Effector memory CD8-positive, alpha-beta T cell (primary cell): Measurements from ENCODE around the gene TXNL4A.

Source experiments
- ATAC-seq: fragments of 150-1000 bp; cut with Tn5 transposase; replicated peaks from 2 replicates; pipeline ENCODE4 v1.10.0; 2021; ENCODE audit warnings: mild to moderate bottlenecking, moderate library complexity
- DNase-seq, 3 experiments: peaks; one replicate each; pipeline ENCODE4 v3.0.0; 2021
- H3K27ac Mint-ChIP-seq, 2 donors: one replicate each; pipeline ENCODE4 v1.8.0; 2022; ENCODE audit warnings: mild to moderate bottlenecking in 2 of 2, mixed read lengths in 2 of 2, moderate library complexity in 2 of 2
- H3K27me3 Mint-ChIP-seq, 2 donors: one replicate each; pipeline ENCODE4 v1.8.0; 2022; ENCODE audit warnings: mixed read lengths in 2 of 2
- H3K36me3 Mint-ChIP-seq: one replicate; pipeline ENCODE4 v1.8.0; 2022; ENCODE audit warnings: mild to moderate bottlenecking, moderate library complexity, mixed read lengths; ENCODE audit not compliant: insufficient read depth
- H3K4me1 Mint-ChIP-seq, 2 donors: one replicate each; pipeline ENCODE4 v1.8.0; 2022; ENCODE audit warnings: low read depth in 2 of 2, mixed read lengths in 2 of 2
- H3K4me3 Mint-ChIP-seq, 2 donors: one replicate each; pipeline ENCODE4 v1.8.0; 2022; ENCODE audit warnings: mild to moderate bottlenecking in 2 of 2, mixed read lengths in 2 of 2, moderate library complexity in 2 of 2
- H3K9me3 Mint-ChIP-seq, 2 donors: one replicate each; pipeline ENCODE4 v1.8.0; 2022; ENCODE audit warnings: mixed read lengths in 2 of 2

TXNL4A gene

DNA sequence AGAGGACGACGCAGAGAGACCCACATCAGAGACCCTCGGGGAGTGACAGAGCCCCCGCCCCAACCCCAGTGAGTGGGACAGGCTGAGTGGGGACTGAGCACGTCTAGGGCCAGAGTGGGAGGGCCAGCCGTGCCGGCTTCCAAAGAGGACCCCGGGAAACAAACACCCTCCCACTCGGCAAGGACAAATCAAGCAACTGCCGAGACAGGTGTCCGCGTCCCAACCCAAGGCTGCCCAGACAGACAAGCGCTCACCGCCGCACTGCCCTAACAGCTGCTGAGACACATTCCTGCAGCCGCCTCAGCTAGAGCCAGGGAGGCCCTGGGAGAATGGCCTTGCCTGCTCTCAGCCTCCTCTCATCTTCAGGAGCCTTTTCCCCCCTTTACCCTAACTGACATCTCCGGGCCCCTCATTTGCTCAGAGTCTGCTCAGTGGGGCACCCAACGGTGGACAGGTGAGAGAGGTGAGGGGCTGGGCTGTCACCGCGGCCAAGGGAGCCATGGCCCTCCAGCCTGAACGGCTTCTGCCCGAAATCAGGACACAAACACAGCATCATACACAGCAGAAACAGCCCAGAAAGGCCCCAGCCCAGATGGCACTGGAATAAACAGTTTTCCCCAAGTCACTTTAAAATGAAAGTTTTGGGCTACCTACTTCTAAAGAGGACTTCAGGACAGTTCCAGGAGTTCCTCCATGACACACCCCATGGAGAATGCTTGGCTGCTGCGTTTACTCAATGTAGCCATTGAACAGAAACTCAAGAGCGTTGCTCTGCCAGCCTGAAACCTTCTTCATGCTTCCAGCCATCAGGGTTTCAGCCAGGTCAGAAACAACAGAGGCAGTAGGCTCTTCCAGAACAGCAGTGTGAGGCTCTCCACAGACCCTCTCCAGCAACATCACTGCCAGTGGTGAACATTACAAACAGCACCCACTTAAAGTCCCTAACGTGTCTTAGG lies 60.5 kb downstream of the TXNL4A start:
- peaks cover 7 to 24% of the 10 kb centered on the region in 2 donors for H3K9me3 Mint-ChIP-seq

DNA sequence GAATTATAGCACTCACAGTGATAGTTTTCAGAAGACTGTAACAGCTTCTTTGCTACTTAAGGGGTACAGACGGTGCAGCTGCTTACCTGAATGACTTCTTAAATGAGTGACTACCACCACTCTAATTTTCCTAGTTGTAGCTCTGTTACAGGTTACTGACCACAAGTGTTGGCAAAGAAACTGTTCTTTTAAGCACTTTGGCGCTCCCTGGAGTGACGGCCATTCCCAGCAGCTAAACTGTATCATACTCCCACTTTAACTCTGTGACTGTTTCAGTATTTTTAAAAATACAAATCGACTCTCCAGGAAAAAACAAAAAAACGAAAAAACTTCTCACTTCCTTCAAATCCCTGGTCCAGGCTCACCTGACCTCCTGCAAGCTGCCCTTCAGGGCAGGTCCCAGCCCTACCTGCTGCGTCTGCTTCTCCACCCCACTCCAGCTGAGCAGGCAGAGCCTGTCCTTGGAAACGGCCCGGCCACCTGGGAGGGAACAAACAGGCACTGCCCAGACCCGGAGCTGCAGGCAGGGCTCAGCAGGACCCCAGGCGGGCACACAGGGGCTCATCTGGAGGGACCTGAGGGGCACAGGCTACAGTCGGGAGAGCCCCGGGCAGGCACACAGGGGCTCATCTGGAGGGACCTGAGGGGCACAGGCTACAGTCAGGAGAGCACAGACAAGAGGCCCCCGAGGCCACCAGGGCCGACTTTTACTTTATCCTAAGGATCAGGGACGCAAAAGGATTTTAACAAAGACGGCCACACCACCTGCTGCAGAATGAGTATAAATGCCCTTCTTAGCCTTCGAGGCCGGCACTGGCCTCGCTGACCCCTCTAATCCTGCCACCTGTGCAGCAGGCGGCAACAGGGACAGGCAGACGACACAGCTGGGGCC lies 61.4 kb downstream of the TXNL4A start:
- Mint-ChIP-seq H3K27ac (no peak overlapping the region), H3K36me3 (peaks cover 54% of the 10 kb centered on the region), H3K9me3 (peaks cover 7 to 17% of the 10 kb centered on the region in 2 donors), H3K4me1 (peaks cover 7 to 8% of the 10 kb centered on the region in 2 donors), H3K4me3 (no peak overlapping the region), H3K27me3 (no peaks in the 10 kb centered on the region)
- no peak for ATAC-seq
- no peak for DNase-seq

More for the DNA sequence above, 60.5 kb downstream of the TXNL4A start:
- Mint-ChIP-seq H3K4me1 (peaks cover 7 to 8% of the 10 kb centered on the region in 2 donors), H3K27ac (no peak overlapping the region), H3K36me3 (peaks cover 45% of the 10 kb centered on the region), H3K4me3 (no peak overlapping the region), H3K27me3 (no peaks in the 10 kb centered on the region)
- ATAC-seq (no peak), DNase-seq (no peak)

DNA sequence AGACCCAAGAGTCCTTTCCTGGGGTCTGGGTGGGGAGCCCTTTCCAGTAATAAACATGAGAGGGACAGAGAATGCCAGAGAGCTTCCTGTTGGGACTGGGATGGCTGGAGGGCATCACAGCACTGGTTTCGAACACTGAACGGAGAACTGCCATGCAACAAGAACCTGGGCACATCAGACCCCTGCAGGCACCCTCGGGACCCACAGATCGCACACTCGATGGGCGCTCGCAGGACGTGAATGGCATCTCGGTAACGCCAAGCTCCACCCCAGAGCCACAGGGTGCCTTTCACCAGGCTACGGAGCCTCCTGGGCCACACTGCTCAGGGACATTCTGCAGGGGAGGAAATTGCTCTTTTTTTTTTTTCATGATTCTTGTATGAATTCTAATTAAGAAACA lies 62.1 kb downstream of the TXNL4A start:
- H3K36me3 Mint-ChIP-seq = peaks cover 59% of the 10 kb centered on the region
- H3K9me3 Mint-ChIP-seq = peaks cover 7 to 16% of the 10 kb centered on the region in 2 donors
- no peak for DNase-seq
- H3K4me3 Mint-ChIP-seq = no peak overlapping the region
- no peak for ATAC-seq
- H3K27me3 Mint-ChIP-seq = no peaks in the 10 kb centered on the region
- H3K27ac Mint-ChIP-seq = no peak overlapping the region
- peaks cover 7 to 8% of the 10 kb centered on the region in 2 donors for H3K4me1 Mint-ChIP-seq

DNA sequence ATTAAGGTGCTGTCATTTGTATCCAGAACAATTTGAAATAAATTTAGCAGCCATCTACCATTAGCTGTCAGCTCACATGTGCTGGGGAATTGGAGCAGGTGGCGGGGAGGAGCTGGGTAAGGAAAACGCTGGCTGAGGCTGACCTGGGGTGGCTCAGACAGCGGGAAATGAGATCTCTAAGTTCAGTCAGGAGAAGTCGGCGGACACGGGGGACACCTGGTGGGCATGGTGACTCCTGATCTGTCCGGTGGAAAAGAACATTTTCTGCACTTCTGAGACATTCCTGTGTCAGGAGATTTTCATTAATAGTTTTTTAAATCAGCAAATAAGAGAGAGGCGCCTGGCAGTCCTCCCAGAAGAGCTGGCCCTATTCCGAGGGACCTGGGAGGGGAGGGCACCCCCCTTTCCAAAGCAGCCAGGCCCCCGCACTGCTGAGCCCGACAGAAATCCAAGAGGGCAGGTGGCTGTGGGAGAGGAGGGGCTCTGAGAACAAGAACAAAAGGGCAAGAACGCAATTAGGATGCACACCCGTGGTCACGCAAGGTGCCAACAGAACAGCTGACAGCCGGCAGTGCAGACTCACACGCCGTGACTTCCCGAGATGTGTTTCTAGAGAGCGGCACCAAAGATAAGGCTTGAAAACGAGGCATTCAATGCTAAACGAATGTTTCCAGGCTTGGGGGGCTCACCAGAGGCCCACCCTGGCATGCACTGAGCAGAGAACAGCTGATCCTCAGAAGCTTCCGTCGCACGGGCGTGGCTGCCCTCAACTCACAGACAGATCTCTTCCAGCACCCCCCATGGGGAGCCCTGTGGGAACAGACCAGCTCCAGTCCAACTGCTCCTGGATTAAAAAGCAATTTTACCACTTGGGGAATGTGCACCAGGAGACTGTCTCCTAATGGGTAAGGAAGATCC lies 63.3 kb downstream of the TXNL4A start:
- ATAC-seq (no peak), DNase-seq (no peak)
- Mint-ChIP-seq H3K27ac (peak overlapping the region in 1 of 2 donors; percentile 69), H3K4me1 (peaks cover 7 to 8% of the 10 kb centered on the region in 2 donors), H3K4me3 (no peak overlapping the region), H3K9me3 (peaks cover 7 to 15% of the 10 kb centered on the region in 2 donors), H3K36me3 (peaks cover 56% of the 10 kb centered on the region), H3K27me3 (no peaks in the 10 kb centered on the region)

- no peaks in the 10 kb centered on the region for H3K27me3 Mint-ChIP-seq
- H3K36me3 Mint-ChIP-seq = peaks cover 51% of the 10 kb centered on the region
- no peak for DNase-seq
- peaks cover 7 to 8% of the 10 kb centered on the region in 2 donors for H3K4me1 Mint-ChIP-seq
- no peak for ATAC-seq
- no peak overlapping the region for H3K27ac Mint-ChIP-seq
- peaks cover 2 to 5% of the 10 kb centered on the region in 2 donors for H3K9me3 Mint-ChIP-seq
- H3K4me3 Mint-ChIP-seq = no peak overlapping the region
These were observed 64.3 kb downstream of the TXNL4A start for GRCh38 chr18:79923896-79924585.

- no peaks in the 10 kb centered on the region for H3K27me3 Mint-ChIP-seq
- no peak for DNase-seq
- H3K9me3 Mint-ChIP-seq = no peaks in the 10 kb centered on the region
- H3K4me3 Mint-ChIP-seq = no peak overlapping the region
- H3K27ac Mint-ChIP-seq = no peak overlapping the region
- H3K4me1 Mint-ChIP-seq = peaks cover 6% of the 10 kb centered on the region in 2 donors
- peaks cover 57% of the 10 kb centered on the region for H3K36me3 Mint-ChIP-seq
- no peak for ATAC-seq
These were observed 65.4 kb downstream of the TXNL4A start for GRCh38 chr18:79922971-79923411.

DNA sequence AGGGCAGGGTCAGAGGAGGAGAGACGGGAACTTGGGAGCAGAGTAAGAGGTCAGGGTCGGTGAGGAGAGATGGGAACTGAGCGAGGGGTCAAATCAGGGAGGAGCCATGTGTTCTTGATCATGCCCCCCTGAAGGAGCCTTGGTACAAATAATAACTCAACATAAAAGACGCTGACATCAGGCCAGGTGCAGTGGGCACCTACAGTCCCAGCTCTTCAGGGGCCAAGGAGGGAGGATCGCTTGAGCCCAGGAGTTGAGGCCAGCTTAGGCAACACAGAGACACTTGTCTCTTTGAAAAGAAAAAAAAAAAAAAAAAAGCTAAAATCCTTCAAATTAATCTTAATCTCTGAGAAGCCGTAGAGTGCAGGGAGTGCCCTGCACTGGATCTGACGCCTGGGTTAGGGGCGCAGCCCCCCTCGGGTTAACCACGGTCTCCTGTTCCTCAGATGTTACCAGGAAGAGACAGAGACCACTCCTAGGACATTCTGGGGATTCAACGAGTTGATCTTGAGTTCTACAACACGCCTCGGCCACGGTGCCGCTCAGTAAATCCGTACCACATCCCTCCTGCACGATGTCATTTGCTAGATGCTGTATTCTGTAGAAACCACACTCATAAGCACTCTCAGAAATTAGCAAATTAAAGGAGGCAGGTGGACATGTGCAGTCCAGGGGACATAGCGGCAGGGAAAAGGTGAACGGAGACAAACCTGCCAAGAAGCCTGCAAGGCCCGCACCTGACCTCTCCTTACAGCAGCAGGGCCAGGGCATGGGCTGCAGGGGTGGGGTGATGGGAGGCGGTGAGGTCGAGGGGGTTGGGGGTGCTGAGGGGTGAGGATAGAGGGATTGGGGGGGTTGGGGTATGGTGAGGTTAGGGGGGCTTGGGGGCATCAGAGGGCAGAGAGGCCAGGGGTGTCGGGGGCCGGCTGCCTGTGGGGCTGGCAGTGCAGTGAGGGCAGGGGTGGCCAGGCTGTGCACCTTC lies 66.1 kb downstream of the TXNL4A start:
- peaks cover 6 to 9% of the 10 kb centered on the region in 2 donors for H3K4me1 Mint-ChIP-seq
- peaks cover 59% of the 10 kb centered on the region for H3K36me3 Mint-ChIP-seq
- no peaks in the 10 kb centered on the region for H3K9me3 Mint-ChIP-seq
- ATAC-seq (peak; percentile 17), DNase-seq (no peak)
- peak overlapping the region in 1 of 2 donors; percentile 20 for H3K27ac Mint-ChIP-seq
- H3K4me3 Mint-ChIP-seq = no peak overlapping the region
- no peaks in the 10 kb centered on the region for H3K27me3 Mint-ChIP-seq
